HUES6 (cell line): ENCODE data around the gene PRAC1.
A peak's percentile ranks its signal among the peaks of the same experiment; 100 is the strongest.
"Not testable (repeated sequence)": the region's sequence is repeated elsewhere in the genome, so short reads cannot be mapped to it uniquely, and the experiment has no call there.

Experiments used
- H3K27ac ChIP-seq: 2 replicates; pipeline ENCODE4 v1.7.0; 2013; ENCODE audit warnings: low read depth, mild to moderate bottlenecking, low read length, inconsistent platforms
- H3K27me3 ChIP-seq: 2 replicates; pipeline ENCODE4 v1.6.1; 2013; ENCODE audit warnings: low read length; ENCODE audit not compliant: control insufficient read depth, insufficient read depth
- H3K36me3 ChIP-seq: 2 replicates; pipeline ENCODE4 v1.6.1; 2013; ENCODE audit warnings: low read length; ENCODE audit not compliant: control insufficient read depth, insufficient read depth
- H3K4me1 ChIP-seq: 2 replicates; pipeline ENCODE4 v1.6.1; 2013; ENCODE audit warnings: low read length; ENCODE audit not compliant: control insufficient read depth, insufficient read depth
- H3K4me3 ChIP-seq: 2 replicates; pipeline ENCODE4 v1.5.1; 2013; ENCODE audit warnings: low read depth, low read length
- H3K9ac ChIP-seq: one replicate; pipeline ENCODE4 v1.6.1; 2013; ENCODE audit warnings: mild to moderate bottlenecking, low read length
- H3K9me3 ChIP-seq: 2 replicates; pipeline ENCODE4 v1.6.1; 2013; ENCODE audit warnings: low read depth, low read length; ENCODE audit not compliant: control insufficient read depth, insufficient read depth

PRAC1 gene

GRCh38 chr17:48717367-48718226, 4.7 kb downstream of the PRAC1 start:
- Histone ChIP-seq H3K36me3 (no peaks in the 10 kb centered on the region), H3K4me1 (peaks cover 28% of the 10 kb centered on the region), H3K27me3 (peaks cover 83% of the 10 kb centered on the region), H3K27ac (no peak overlapping the region), H3K4me3 (peak overlapping the region; percentile 62; the same call in 1 of the 2 replicates), H3K9me3 (no peaks in the 10 kb centered on the region), H3K9ac (no peak overlapping the region)

GRCh38 chr17:48716549-48716948, 5.8 kb downstream of the PRAC1 start:
- peaks cover 80% of the 10 kb centered on the region for H3K27me3 ChIP-seq
- H3K9ac ChIP-seq, H3K9me3 ChIP-seq, H3K4me3 ChIP-seq, H3K36me3 ChIP-seq, H3K27ac ChIP-seq: not testable (repeated sequence)
- peaks cover 28% of the 10 kb centered on the region for H3K4me1 ChIP-seq

- H3K4me3 ChIP-seq = no peak overlapping the region
- H3K4me1 ChIP-seq = peaks cover 26% of the 10 kb centered on the region
- no peak overlapping the region for H3K9ac ChIP-seq
- H3K27me3 ChIP-seq = peaks cover 72% of the 10 kb centered on the region
- H3K36me3 ChIP-seq = no peaks in the 10 kb centered on the region
- H3K27ac ChIP-seq = no peak overlapping the region
- no peaks in the 10 kb centered on the region for H3K9me3 ChIP-seq
These were observed 6.6 kb downstream of the PRAC1 start for GRCh38 chr17:48715496-48716399.

GRCh38 chr17:48711128-48711527, 11.2 kb downstream of the PRAC1 start:
- Histone ChIP-seq H3K9me3 (no peaks in the 10 kb centered on the region), H3K4me3 (no peak overlapping the region), H3K36me3 (no peaks in the 10 kb centered on the region), H3K27me3 (peaks cover 34% of the 10 kb centered on the region), H3K27ac (no peak overlapping the region), H3K9ac (no peak overlapping the region), H3K4me1 (peaks cover 3% of the 10 kb centered on the region; the same call in 1 of the 2 replicates)

GRCh38 chr17:48704361-48705248, 17.7 kb downstream of the PRAC1 start:
- Histone ChIP-seq H3K36me3 (no peaks in the 10 kb centered on the region), H3K27ac (no peak overlapping the region), H3K9me3 (no peaks in the 10 kb centered on the region), H3K9ac (no peak overlapping the region), H3K27me3 (peaks cover 24% of the 10 kb centered on the region; the same call in 1 of the 2 replicates), H3K4me3 (no peak overlapping the region), H3K4me1 (no peaks in the 10 kb centered on the region; the same call in 1 of the 2 replicates)

DNA sequence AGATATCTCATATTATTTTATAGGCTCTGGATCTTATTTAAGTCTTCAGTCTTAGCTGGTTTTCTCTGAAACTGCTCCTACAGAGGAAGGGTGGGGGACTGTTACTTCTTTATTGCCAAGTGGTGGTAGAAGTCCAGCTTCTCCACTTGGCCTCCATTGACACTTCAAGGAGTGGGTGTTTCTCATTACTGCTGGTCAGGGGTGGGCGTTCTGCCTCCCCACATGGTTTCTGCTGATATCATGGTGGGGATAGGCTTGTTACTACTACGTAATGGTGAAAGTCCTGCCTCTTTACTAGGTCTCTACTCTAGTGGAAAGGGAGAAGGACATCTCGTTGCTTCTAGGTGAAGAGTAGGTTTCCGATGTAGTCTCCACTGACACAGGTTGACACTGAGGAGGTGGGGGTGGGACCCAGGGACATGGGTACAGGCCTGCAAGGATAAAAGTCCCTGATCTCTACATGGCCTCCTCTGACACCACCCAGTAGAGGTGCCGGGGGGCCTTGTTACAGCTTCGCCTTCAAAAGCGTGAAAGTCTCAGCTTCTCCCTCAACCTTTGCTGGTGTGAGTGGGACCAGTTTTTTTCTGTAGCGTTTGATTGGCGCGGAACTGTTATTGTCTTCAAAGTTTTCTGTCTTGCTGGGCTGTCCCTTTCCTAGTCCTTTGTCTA, 20.3 kb downstream of the PRAC1 start:
- Histone ChIP-seq H3K9me3 (no peaks in the 10 kb centered on the region), H3K4me3 (no peak overlapping the region), H3K36me3 (no peaks in the 10 kb centered on the region), H3K4me1 (no peaks in the 10 kb centered on the region; the same call in 1 of the 2 replicates), H3K27ac (no peak overlapping the region), H3K27me3 (peaks cover 19% of the 10 kb centered on the region; the same call in 1 of the 2 replicates), H3K9ac (no peak overlapping the region)

DNA sequence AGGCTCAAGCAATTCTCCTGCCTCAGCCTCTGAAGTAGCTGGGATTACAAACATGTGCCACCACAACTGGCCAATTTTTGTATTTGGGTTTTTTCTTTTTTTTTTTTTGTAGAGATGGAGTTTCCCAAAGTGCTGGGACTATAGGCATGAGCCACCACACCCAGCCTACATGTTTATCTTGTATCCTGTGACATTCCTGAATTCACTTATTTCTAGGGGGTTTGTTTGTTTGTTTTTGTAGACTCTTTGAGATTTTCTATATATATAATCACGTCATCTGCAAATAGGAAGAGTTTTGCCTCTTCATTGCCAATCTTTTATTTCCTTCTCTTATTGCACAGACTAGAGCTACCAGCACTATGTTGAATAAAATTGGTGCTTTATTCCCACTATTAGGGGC, 29.1 kb downstream of the PRAC1 start:
- no peak overlapping the region for H3K27ac ChIP-seq
- no peaks in the 10 kb centered on the region for H3K27me3 ChIP-seq
- H3K4me1 ChIP-seq = no peaks in the 10 kb centered on the region
- H3K36me3 ChIP-seq = no peaks in the 10 kb centered on the region
- H3K9me3 ChIP-seq = peaks cover 5% of the 10 kb centered on the region
- no peak overlapping the region for H3K9ac ChIP-seq
- no peak overlapping the region for H3K4me3 ChIP-seq

DNA sequence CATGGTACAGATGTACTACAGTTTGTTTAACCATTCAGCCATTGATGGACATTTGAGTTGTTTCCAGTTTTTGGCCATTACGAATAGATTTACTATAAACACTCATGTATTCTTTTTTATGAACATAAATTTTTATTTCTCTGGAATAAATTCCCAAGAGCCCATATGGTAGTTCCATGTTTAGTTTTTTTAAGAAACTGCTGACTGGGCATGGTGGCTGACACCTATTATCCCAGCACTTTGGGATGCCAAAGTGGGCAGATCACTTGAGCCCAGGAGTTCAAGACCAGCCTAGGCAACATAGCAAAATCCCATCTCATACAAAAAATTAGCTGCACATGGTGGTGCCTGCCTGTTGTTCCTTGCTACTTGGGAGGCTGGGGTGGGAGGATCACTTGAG, 30.3 kb downstream of the PRAC1 start:
- H3K27ac ChIP-seq = no peak overlapping the region
- peaks cover 5% of the 10 kb centered on the region for H3K9me3 ChIP-seq
- H3K4me1 ChIP-seq = no peaks in the 10 kb centered on the region
- H3K27me3 ChIP-seq = no peaks in the 10 kb centered on the region
- no peak overlapping the region for H3K9ac ChIP-seq
- no peak overlapping the region for H3K4me3 ChIP-seq
- no peaks in the 10 kb centered on the region for H3K36me3 ChIP-seq

DNA sequence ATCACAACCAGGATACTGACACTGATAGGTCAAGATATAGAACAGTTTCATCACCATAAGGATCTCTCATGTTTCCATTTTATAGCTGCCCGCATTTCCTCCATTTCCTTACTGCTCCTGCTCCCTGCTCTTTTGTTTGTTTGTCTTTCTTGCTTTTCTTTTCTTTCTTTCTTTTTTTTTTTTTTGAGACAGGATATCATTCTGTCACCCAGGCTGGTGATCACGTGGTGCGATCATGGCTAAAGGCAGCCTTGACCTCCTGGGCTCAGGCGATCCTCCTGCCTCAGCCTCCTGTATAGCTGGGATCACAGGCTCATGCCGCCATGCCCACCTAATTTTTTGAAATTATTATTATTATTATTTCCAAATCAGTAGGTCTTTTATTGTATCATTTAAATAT, 31.7 kb downstream of the PRAC1 start:
- Histone ChIP-seq H3K9me3 (peaks cover 5% of the 10 kb centered on the region), H3K9ac (no peak overlapping the region), H3K4me1 (no peaks in the 10 kb centered on the region), H3K27ac (no peak overlapping the region), H3K27me3 (peaks cover 3% of the 10 kb centered on the region; the same call in 1 of the 2 replicates), H3K36me3 (no peaks in the 10 kb centered on the region), H3K4me3 (no peak overlapping the region)

DNA sequence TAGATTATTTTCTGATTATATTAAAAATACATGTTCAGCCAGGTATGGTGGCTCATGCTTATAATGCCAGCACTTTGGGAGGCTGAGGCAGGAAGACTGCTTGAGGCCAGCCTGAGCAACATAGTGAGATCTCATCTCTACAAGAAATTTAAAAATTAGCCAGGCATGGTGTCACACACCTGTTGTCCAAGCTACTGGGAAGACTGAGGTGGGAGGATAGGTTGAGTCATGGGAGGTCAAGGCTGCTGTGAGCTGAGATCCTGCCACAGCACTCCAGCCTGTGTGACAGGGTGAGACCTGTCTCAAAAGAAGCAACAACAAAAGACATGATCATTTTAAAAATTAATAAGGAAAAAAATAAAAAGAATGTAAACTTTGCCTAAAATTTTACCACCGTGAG, 40.7 kb downstream of the PRAC1 start:
- H3K9ac ChIP-seq = no peak overlapping the region
- H3K4me1 ChIP-seq = peaks cover 4% of the 10 kb centered on the region; the same call in 1 of the 2 replicates
- H3K27me3 ChIP-seq = peaks cover 38% of the 10 kb centered on the region
- H3K9me3 ChIP-seq = no peaks in the 10 kb centered on the region
- no peaks in the 10 kb centered on the region for H3K36me3 ChIP-seq
- no peak overlapping the region for H3K27ac ChIP-seq
- no peak overlapping the region for H3K4me3 ChIP-seq
